NCI-H446 (cell line): Measurements from ENCODE around the gene DAAM1.

Experiments used
- DNase-seq, 2 experiments: peaks; one replicate each; lab custom pipeline; 2025; lab: John Stamatoyannopoulos, UW

Gene DAAM1

GRCh38 chr14:59221568-59221967 is 33.1 kb downstream of the DAAM1 start:
- no peak for DNase-seq

- no peak for DNase-seq
Observed at GRCh38 chr14:59224341-59224740, 35.9 kb downstream of the DAAM1 start.

- no peak for DNase-seq
Observed at GRCh38 chr14:59225281-59225680, 36.8 kb downstream of the DAAM1 start.

- DNase-seq = no peak
Observed at GRCh38 chr14:59228421-59228820, 40.0 kb downstream of the DAAM1 start.

- DNase-seq = no peak
Observed at GRCh38 chr14:59229653-59230406, 41.4 kb downstream of the DAAM1 start.

GRCh38 chr14:59236195-59236594 is 47.7 kb downstream of the DAAM1 start:
- DNase-seq = no peak

GRCh38 chr14:59238216-59238615 is 49.7 kb downstream of the DAAM1 start:
- DNase-seq = no peak

GRCh38 chr14:59239022-59239421 is 50.6 kb downstream of the DAAM1 start:
- no peak for DNase-seq

GRCh38 chr14:59240356-59240755 is 51.9 kb downstream of the DAAM1 start:
- DNase-seq = no peak

GRCh38 chr14:59241121-59241520 is 52.7 kb downstream of the DAAM1 start:
- no peak for DNase-seq

GRCh38 chr14:59243174-59243573 is 54.7 kb downstream of the DAAM1 start:
- no peak for DNase-seq

GRCh38 chr14:59244581-59244980 is 56.1 kb downstream of the DAAM1 start:
- DNase-seq = no peak

- DNase-seq = no peak
Observed at GRCh38 chr14:59245809-59246295, 57.4 kb downstream of the DAAM1 start.

GRCh38 chr14:59246566-59246965 is 58.1 kb downstream of the DAAM1 start:
- peak in 1 of 2 experiments; percentile 19 for DNase-seq

GRCh38 chr14:59247801-59248584 is 59.5 kb downstream of the DAAM1 start:
- no peak for DNase-seq

GRCh38 chr14:59249029-59249428 is 60.6 kb downstream of the DAAM1 start:
- DNase-seq = no peak

- DNase-seq = no peak
Observed at GRCh38 chr14:59251811-59252771, 63.6 kb downstream of the DAAM1 start.

GRCh38 chr14:59252772-59253500 is 64.5 kb downstream of the DAAM1 start:
- no peak for DNase-seq

GRCh38 chr14:59253527-59253926 is 65.1 kb downstream of the DAAM1 start:
- DNase-seq = no peak

GRCh38 chr14:59254146-59254910 is 65.9 kb downstream of the DAAM1 start:
- DNase-seq = peak in 1 of 2 experiments; percentile 61
